Neutrophil (primary cell): ENCODE results near the gene SCPEP1.
A peak's percentile ranks its signal among the peaks of the same experiment; 100 is the strongest.

Source experiments
- H3K27ac ChIP-seq: fragments of 200-600 bp; sonication (generic); 2 replicates; pipeline ENCODE4 v1.5.1; 2016; ENCODE audit warnings: mild to moderate bottlenecking, moderate library complexity
- H3K27me3 ChIP-seq: fragments of 200-600 bp; sonication (generic); 2 replicates; pipeline ENCODE4 v1.6.0; 2016; ENCODE audit warnings: mild to moderate bottlenecking
- H3K36me3 ChIP-seq: fragments of 200-600 bp; sonication (generic); 2 replicates; pipeline ENCODE4 v1.5.1; 2017
- H3K4me1 ChIP-seq, 2 experiments: fragments of 200-600 bp in 1 of 2; sonication (generic) in 1 of 2; 1 replicate in 1 of 2; 2 replicates in 1 of 2; pipeline versions ENCODE4 v1.5.1 to v1.6.1; 2013 to 2016; ENCODE audit warnings: low read depth in 1 of 2, low read length in 1 of 2, mild to moderate bottlenecking in 1 of 2, moderate library complexity in 1 of 2; ENCODE audit not compliant: control insufficient read depth in 1 of 2, insufficient read depth in 1 of 2
- H3K4me3 ChIP-seq, 2 experiments: fragments of 200-600 bp in 1 of 2; sonication (generic) in 1 of 2; 1 replicate in 1 of 2; 2 replicates in 1 of 2; pipeline ENCODE4 v1.5.1; 2013 to 2016; ENCODE audit warnings: low read depth in 1 of 2, low read length in 1 of 2, mild to moderate bottlenecking in 1 of 2, moderate library complexity in 1 of 2
- H3K9me3 ChIP-seq: fragments of 200-600 bp; sonication (generic); 2 replicates; pipeline ENCODE4 v1.5.1; 2016
- CTCF ChIP-seq: fragments of 200-600 bp; sonication (generic); IDR thresholded peaks from 2 replicates; pipeline ENCODE4 v1.5.1; 2016; ENCODE audit warnings: antibody characterized with exemption

The SCPEP1 gene

GRCh38 chr17:57008958-57009357 lies 31.0 kb downstream of the SCPEP1 start:
- H3K27me3 ChIP-seq, result peaks cover 12% of the 10 kb centered on the region
- peaks cover 37% of the 10 kb centered on the region for H3K36me3 ChIP-seq
- no peak for TF ChIP-seq CTCF
- no peaks in the 10 kb centered on the region for H3K9me3 ChIP-seq
- H3K4me1 ChIP-seq, result no peaks in the 10 kb centered on the region
- H3K27ac ChIP-seq, result no peak overlapping the region
- H3K4me3 ChIP-seq, result no peak overlapping the region

GRCh38 chr17:57009737-57010445 lies 32.0 kb downstream of the SCPEP1 start:
- Histone ChIP-seq H3K36me3 (peaks cover 28% of the 10 kb centered on the region), H3K27ac (no peak overlapping the region), H3K9me3 (no peaks in the 10 kb centered on the region), H3K4me3 (no peak overlapping the region), H3K4me1 (no peaks in the 10 kb centered on the region), H3K27me3 (peaks cover 12% of the 10 kb centered on the region)
- TF ChIP-seq CTCF, result peak; percentile 16

GRCh38 chr17:57010487-57010886 lies 32.6 kb downstream of the SCPEP1 start:
- Histone ChIP-seq H3K27ac (no peak overlapping the region), H3K27me3 (peaks cover 12% of the 10 kb centered on the region), H3K9me3 (no peaks in the 10 kb centered on the region), H3K4me1 (no peaks in the 10 kb centered on the region), H3K36me3 (peaks cover 22% of the 10 kb centered on the region), H3K4me3 (no peak overlapping the region)
- no peak for TF ChIP-seq CTCF

- Histone ChIP-seq H3K27ac (no peak overlapping the region), H3K4me3 (no peak overlapping the region), H3K4me1 (no peaks in the 10 kb centered on the region), H3K9me3 (no peaks in the 10 kb centered on the region), H3K36me3 (peaks cover 11% of the 10 kb centered on the region), H3K27me3 (peaks cover 12% of the 10 kb centered on the region)
- TF ChIP-seq CTCF, result no peak
These were observed 33.6 kb downstream of the SCPEP1 start for GRCh38 chr17:57011491-57012015.

- H3K27me3 ChIP-seq, result peaks cover 7% of the 10 kb centered on the region
- H3K27ac ChIP-seq, result no peak overlapping the region
- no peak overlapping the region for H3K4me3 ChIP-seq
- no peaks in the 10 kb centered on the region for H3K4me1 ChIP-seq
- no peaks in the 10 kb centered on the region for H3K36me3 ChIP-seq
- TF ChIP-seq CTCF, result no peak
- no peaks in the 10 kb centered on the region for H3K9me3 ChIP-seq
These were observed 38.3 kb downstream of the SCPEP1 start for GRCh38 chr17:57016071-57016763.
